Body of pancreas (tissue), 4 donors: Measurements from ENCODE around the gene MED14. TPM values are rescaled to one million over a fixed set of nuclear protein-coding genes. Genes with fewer than 3 reads are reported as not detected.
A peak's percentile ranks its signal among the peaks of the same experiment; 100 is the strongest.

Experiments
- ATAC-seq: fragments of 150-250 bp; one replicate; pipeline ENCODE4 v1.9.1; 2016
- DNase-seq, 4 donors: peaks; one replicate each; pipeline ENCODE4 v3.0.0-alpha.2; 2019
- H3K27ac ChIP-seq, 4 donors: fragments of 200-600 bp; sonication (generic); 1 replicate in 3 of 4; 2 replicates in 1 of 4; pipeline versions ENCODE4 v1.5.1 to v1.6.1; 2016 to 2019; ENCODE audit warnings: mild to moderate bottlenecking in 1 of 4, mixed read lengths in 1 of 4, moderate library complexity in 1 of 4
- H3K27me3 ChIP-seq, 2 donors: fragments of 200-600 bp; sonication (generic); one replicate each; pipeline ENCODE4 v1.6.0; 2016; ENCODE audit warnings: mild to moderate bottlenecking in 1 of 2
- H3K36me3 ChIP-seq, 2 donors: fragments of 200-600 bp; sonication (generic); replicated peaks in 1 of 2; 2 replicates each; pipeline ENCODE4 v1.5.1; 2016; ENCODE audit warnings: low read depth in 2 of 2; ENCODE audit not compliant: insufficient read depth in 1 of 2
- H3K4me1 ChIP-seq: fragments of 200-600 bp; sonication (generic); one replicate; pipeline ENCODE4 v1.6.0; 2016
- H3K4me3 ChIP-seq, 2 donors: fragments of 200-600 bp; sonication (generic); 1 replicate in 1 of 2; 2 replicates in 1 of 2; pipeline ENCODE4 v1.5.1; 2016 to 2019
- H3K9me3 ChIP-seq, 3 donors: fragments of 200-600 bp; sonication (generic); 1 replicate in 2 of 3; 2 replicates in 1 of 3; pipeline ENCODE4 v1.5.1; 2016
- CTCF ChIP-seq, 7 experiments: fragments of 450-650 bp in 4 of 7; fragments of 200-600 bp in 3 of 7; sonication (generic) in 3 of 7; IDR thresholded peaks; one replicate each; pipeline ENCODE4 v1.5.1; 2016 to 2019; ENCODE audit warnings: antibody characterized with exemption in 7 of 7
- POLR2A ChIP-seq, 3 donors: fragments of 450-650 bp; IDR thresholded peaks; one replicate each; pipeline ENCODE4 v1.6.1; 2016; ENCODE audit warnings: antibody characterized with exemption in 3 of 3, mild to moderate bottlenecking in 2 of 3
- WGBS, 2 donors: methylation state at CpG; one replicate each; pipeline ENCODE4 v1.1.5; 2017; 5-methylcytosine and 5-hydroxymethylcytosine counted together
- intact Hi-C: fragments of 100-400 bp; cut with DNase I; formaldehyde crosslinking; loops from one replicate; pipeline ENCODE4 v1.15.1; 2023
- total RNA-seq, 2 donors: library from RNA; depleted of rRNA; stranded (reverse); fragments of >200 nt; gene quantifications; one replicate each; pipeline ENCODE4 v1.1.0, GENCODE V29; 2016

The MED14 gene
- total RNA-seq, 2 donors from 2014 or later, result 21.4 to 27.0 TPM

- ATAC-seq (no peak), DNase-seq (no peak)
- Histone ChIP-seq H3K27ac (no peak overlapping the region), H3K4me3 (no peak overlapping the region), H3K4me1 (no peaks in the 10 kb centered on the region), H3K9me3 (no peaks in the 10 kb centered on the region), H3K36me3 (no peaks in the 10 kb centered on the region), H3K27me3 (no peaks in the 10 kb centered on the region)
- WGBS, 2 donors, result 51 to 55% methylated on average over 6 of the region's 6 CpGs
- TF ChIP-seq POLR2A (IDR thresholded peaks at IDR 0.05) (no peak), CTCF (IDR thresholded peaks at IDR 0.05) (no peak)
- intact Hi-C loops, result no loop called here
Measured at GRCh38 chrX:40671126-40671525, 64.2 kb downstream of the MED14 start.

GRCh38 chrX:40663880-40664630 is 71.3 kb downstream of the MED14 start:
- ATAC-seq, result no peak
- Histone ChIP-seq H3K4me1 (no peaks in the 10 kb centered on the region), H3K36me3 (no peaks in the 10 kb centered on the region), H3K27ac (no peak overlapping the region), H3K27me3 (no peaks in the 10 kb centered on the region), H3K4me3 (no peak overlapping the region), H3K9me3 (no peaks in the 10 kb centered on the region)
- intact Hi-C loops, result no loop called here
- peak in 1 of 7 experiments; percentile 6 for TF ChIP-seq CTCF (IDR thresholded peaks at IDR 0.05)
- TF ChIP-seq POLR2A (IDR thresholded peaks at IDR 0.05), result no peak
- 67 to 68% methylated on average over 6 of the region's 6 CpGs for WGBS, 2 donors
- peak in 1 of 4 donors; percentile 12 for DNase-seq

GRCh38 chrX:40663078-40663740 is 72.1 kb downstream of the MED14 start:
- Histone ChIP-seq H3K27ac (no peak overlapping the region), H3K9me3 (no peaks in the 10 kb centered on the region), H3K27me3 (no peaks in the 10 kb centered on the region), H3K36me3 (no peaks in the 10 kb centered on the region), H3K4me1 (no peaks in the 10 kb centered on the region), H3K4me3 (no peak overlapping the region)
- WGBS, 2 donors, result 95 to 100% methylated on average over 3 of the region's 3 CpGs
- intact Hi-C loops, result no loop called here
- ATAC-seq (no peak), DNase-seq (no peak)
- TF ChIP-seq CTCF (IDR thresholded peaks at IDR 0.05) (no peak), POLR2A (IDR thresholded peaks at IDR 0.05) (no peak)

GRCh38 chrX:40661489-40661888 is 73.9 kb downstream of the MED14 start:
- no peak for DNase-seq
- H3K27me3 ChIP-seq, result no peaks in the 10 kb centered on the region
- intact Hi-C loops, result no loop called here
- H3K27ac ChIP-seq, result no peak overlapping the region
- H3K4me1 ChIP-seq, result no peaks in the 10 kb centered on the region
- H3K36me3 ChIP-seq, result no peaks in the 10 kb centered on the region
- 47 to 57% methylated on average over 1 to 2 of the region's 2 CpGs for WGBS, 2 donors
- H3K9me3 ChIP-seq, result no peaks in the 10 kb centered on the region
- H3K4me3 ChIP-seq, result no peak overlapping the region
- no peak for TF ChIP-seq POLR2A (IDR thresholded peaks at IDR 0.05)
- no peak for ATAC-seq

- no peak overlapping the region for H3K4me3 ChIP-seq
- H3K9me3 ChIP-seq, result no peaks in the 10 kb centered on the region
- H3K27me3 ChIP-seq, result no peaks in the 10 kb centered on the region
- DNase-seq (no peak), ATAC-seq (no peak)
- no peaks in the 10 kb centered on the region for H3K36me3 ChIP-seq
- no peak for TF ChIP-seq CTCF (IDR thresholded peaks at IDR 0.05)
- TF ChIP-seq POLR2A (IDR thresholded peaks at IDR 0.05), result no peak
- no peak overlapping the region for H3K27ac ChIP-seq
- WGBS, 2 donors, result 95 to 98% methylated on average over 5 of the region's 5 CpGs
- intact Hi-C loops, result no loop called here
- H3K4me1 ChIP-seq, result no peaks in the 10 kb centered on the region
Measured at GRCh38 chrX:40660381-40660780, 75.0 kb downstream of the MED14 start.
